Endothelial cell of umbilical vein (primary cell): ENCODE data around the gene TRMO. TPM values are rescaled to one million over a fixed set of nuclear protein-coding genes. Genes with fewer than 3 reads are reported as not detected.

Experiments
- BruUV-seq: library from RNA; stranded (reverse); fragments of 400-500 nt; replicated peaks from 2 replicates; lab custom pipeline; 2021; lab: Mats Ljungman, UMichigan
- CTCF ChIA-PET: fragments of 300-600, 350-600 bp; sonication (Branson Sonifier 250); formaldehyde crosslinking; loops from one replicate; lab custom pipeline; 2021; ENCODE audit warnings: antibody characterized with exemption, inconsistent platforms; lab: Charles Lee
- POLR2A ChIA-PET: fragments of 300-600, 350-600 bp; sonication (Branson Sonifier 250); formaldehyde crosslinking; loops from one replicate; lab custom pipeline; 2021; ENCODE audit warnings: antibody characterized with exemption, inconsistent platforms; lab: Charles Lee
- DNase-seq: peaks from one replicate; pipeline ENCODE4 v3.0.0-alpha.2; 2011; ENCODE audit warnings: low read depth, low spot score
- FAIRE-seq: peaks from 2 replicates; lab custom pipeline; 2011; peaks lifted over from hg19 to GRCh38; lab: Jason Lieb, UNC
- H2AFZ ChIP-seq: 2 replicates; pipeline ENCODE4 v1.6.0; 2012; ENCODE audit warnings: low read depth, low read length, control low read depth, inconsistent platforms
- H3K27ac ChIP-seq: 2 replicates; pipeline ENCODE4 v1.5.1; 2011; ENCODE audit warnings: low read depth, mild to moderate bottlenecking, control low read depth, low read length, moderate library complexity; ENCODE audit not compliant: insufficient read depth
- H3K27me3 ChIP-seq, 2 experiments: 2 replicates each; pipeline versions ENCODE4 v1.6.0 to v1.6.1; 2011; ENCODE audit warnings: low read length in 2 of 2, mixed read lengths in 1 of 2; ENCODE audit not compliant: control insufficient read depth in 2 of 2, insufficient read depth in 2 of 2
- H3K36me3 ChIP-seq, 2 experiments: 2 replicates in 1 of 2; 3 replicates in 1 of 2; pipeline ENCODE4 v1.5.1; 2011; ENCODE audit warnings: low read length in 2 of 2, mild to moderate bottlenecking in 1 of 2, moderate library complexity in 1 of 2; ENCODE audit not compliant: control insufficient read depth in 2 of 2, insufficient read depth in 2 of 2; ENCODE audit errors: extremely low read depth in 1 of 2
- H3K4me1 ChIP-seq: 3 replicates; pipeline ENCODE4 v1.5.1; 2011; ENCODE audit warnings: mild to moderate bottlenecking, low read length; ENCODE audit not compliant: control insufficient read depth, insufficient read depth; ENCODE audit errors: extremely low read depth
- H3K4me2 ChIP-seq: 2 replicates; pipeline ENCODE4 v1.6.1; 2011; ENCODE audit warnings: low read length, control low read depth, mixed read lengths; ENCODE audit not compliant: insufficient read depth
- H3K4me3 ChIP-seq, 3 experiments: fragments of 200-600 bp in 1 of 3; sonication (generic), shearing (Covaris generic) in 1 of 3; replicated peaks in 1 of 3; 2 replicates each; pipeline ENCODE4 v1.5.1; 2011 to 2016; ENCODE audit warnings: control low read depth in 3 of 3, low read length in 3 of 3, mild to moderate bottlenecking in 2 of 3, inconsistent platforms in 1 of 3, low read depth in 1 of 3, moderate library complexity in 1 of 3; ENCODE audit not compliant: insufficient read depth in 1 of 3
- H3K79me2 ChIP-seq: 2 replicates; pipeline ENCODE4 v1.6.0; 2012; ENCODE audit warnings: low read length, inconsistent platforms; ENCODE audit not compliant: control insufficient read depth, insufficient read depth
- H3K9ac ChIP-seq: replicated peaks from 2 replicates; pipeline ENCODE3; 2011; ENCODE audit warnings: low read length, control low read depth; ENCODE audit not compliant: insufficient read depth; ENCODE audit errors: extremely low read depth
- H3K9me1 ChIP-seq: replicated peaks from 3 replicates; pipeline ENCODE4 v1.6.0; 2011; ENCODE audit warnings: mild to moderate bottlenecking, low read length; ENCODE audit not compliant: control insufficient read depth, insufficient read depth; ENCODE audit errors: extremely low read depth
- H3K9me3 ChIP-seq: replicated peaks from 2 replicates; pipeline ENCODE4 v1.5.1; 2012; ENCODE audit warnings: low read length, inconsistent platforms; ENCODE audit not compliant: control insufficient read depth, insufficient read depth
- H4K20me1 ChIP-seq: replicated peaks from 2 replicates; pipeline ENCODE3; 2011; ENCODE audit warnings: mild to moderate bottlenecking, low read length; ENCODE audit not compliant: control insufficient read depth, insufficient read depth; ENCODE audit errors: extremely low read depth
- CTCF ChIP-seq, 2 donors: IDR thresholded peaks; 1 replicate in 1 of 2; 2 replicates in 1 of 2; pipeline ENCODE4 v1.5.1; 2011; ENCODE audit warnings: low read length in 2 of 2, mild to moderate bottlenecking in 2 of 2, moderate library complexity in 2 of 2, control low read depth in 1 of 2, inconsistent platforms in 1 of 2, low read depth in 1 of 2; ENCODE audit not compliant: insufficient read depth in 1 of 2; ENCODE audit errors: extremely low read depth in 1 of 2
- EZH2 ChIP-seq: IDR thresholded peaks from 2 replicates; pipeline ENCODE4 v1.6.1; 2012; ENCODE audit warnings: borderline replicate concordance, low read depth, mild to moderate bottlenecking, moderate library complexity, low read length, inconsistent platforms; ENCODE audit not compliant: severe bottlenecking
- FOS ChIP-seq: IDR thresholded peaks from 2 replicates; pipeline ENCODE4 v1.6.1; 2011; ENCODE audit warnings: mild to moderate bottlenecking, low read length, moderate library complexity, borderline replicate concordance; ENCODE audit not compliant: insufficient read depth
- GATA2 ChIP-seq: IDR thresholded peaks from 2 replicates; pipeline ENCODE4 v1.7.0; 2011; ENCODE audit warnings: low read depth, mild to moderate bottlenecking, moderate library complexity, mixed read lengths, low read length; ENCODE audit not compliant: insufficient read length, insufficient read depth
- JUN ChIP-seq: IDR thresholded peaks from 2 replicates; pipeline ENCODE4 v1.6.1; 2011; ENCODE audit warnings: borderline replicate concordance, low read depth; ENCODE audit not compliant: insufficient read length, insufficient read depth
- MYC ChIP-seq: IDR thresholded peaks from one replicate; pipeline ENCODE4 v1.6.1; 2011; ENCODE audit warnings: mild to moderate bottlenecking, low read depth, low read length
- POLR2A ChIP-seq: IDR thresholded peaks from 2 replicates; pipeline ENCODE4 v1.6.1; 2012; ENCODE audit warnings: low read depth, mild to moderate bottlenecking, control low read depth, low read length
- POLR2AphosphoS5 ChIP-seq: IDR thresholded peaks from 2 replicates; pipeline ENCODE4 v1.6.1; 2012; ENCODE audit warnings: low read depth, mild to moderate bottlenecking, control low read depth, low read length, moderate library complexity; ENCODE audit not compliant: insufficient read depth
- dilution Hi-C: fragments of 300-500 bp; cut with MboI; formaldehyde crosslinking; loops from one replicate; pipeline ENCODE4 v1.15.0; 2019; ENCODE audit warnings: low sequenced_read_pairs; ENCODE audit not compliant: extremely low pct_ligation_motif_present
- intact Hi-C: fragments of 100-400 bp; cut with micrococcal nuclease; formaldehyde crosslinking; loops from one replicate; pipeline ENCODE4 v1.10.0; 2022
- polyA plus RNA-seq, 4 experiments: library from polyadenylated mRNA; depleted of rRNA in 3 of 4; stranded (reverse) in 3 of 4; unstranded in 1 of 4; fragments of >200 nt; gene quantifications; 2 replicates each; pipeline versions ENCODE4 v1.2.1 to v1.2.3, GENCODE V29; 2011 to 2012; ENCODE audit warnings: missing spikeins in 1 of 4
- total RNA-seq: library from RNA; stranded (reverse); gene quantifications from 2 replicates; pipeline ENCODE4 v1.2.3, GENCODE V29; 2021
- TF ChIP-seq, protein P1 (sequence below): IDR thresholded peaks from 2 replicates; pipeline ENCODE4 v1.6.1; 2011; ENCODE audit not compliant: insufficient read depth, insufficient read length

Gene TRMO
- total and polyA plus RNA-seq, 2 donors (not counting 3 experiments of a cell fraction or from before 2014, with no cell fraction given), result 10.1 to 11.9 TPM

GRCh38 chr9:97923529-97924108 is 1.3 kb upstream of the TRMO start:
- no peak overlapping the region for H3K9ac ChIP-seq
- H3K4me2 ChIP-seq, result peak overlapping the region; percentile 87
- peak; percentile 23 for TF ChIP-seq FOS
- no peak for TF ChIP-seq POLR2A
- peak; percentile 61 to 62 for TF ChIP-seq CTCF (IDR thresholded peaks at IDR 0.05; ENCODE audit: extremely low read depth in 1 of 2, insufficient read depth in 1 of 2, low read depth in 1 of 2, low read length in 2 of 2)
- H3K9me1 ChIP-seq, result no peaks in the 10 kb centered on the region
- peaks cover 11% of the 10 kb centered on the region for H3K4me1 ChIP-seq
- no peak overlapping the region for H2AFZ ChIP-seq
- BruUV-seq, result no TSS peak
- FAIRE-seq, result peak; percentile 50
- H3K9me3 ChIP-seq, result no peaks in the 10 kb centered on the region
- dilution Hi-C loops, result no loop called here
- H3K27ac ChIP-seq, result no peak overlapping the region
- POLR2A ChIA-PET, result no interaction called here
- intact Hi-C loops, result loop anchor here (1.0 to 5.0 kb wide), 15 partner anchors 31 to 867 kb away; partner anchors contain the start of genes ANP32B, CORO2A, NCBP1 and TBC1D2
- CTCF ChIA-PET, result interaction anchor here (0.9 to 5.5 kb wide), 13 partner anchors 18 to 852 kb away, joined by 3 to 32 read pairs (median 5); partner anchors contain the start of genes ANP32B and NANS
- H3K36me3 ChIP-seq, result no peaks in the 10 kb centered on the region
- DNase-seq, result peak; percentile 86
- H3K27me3 ChIP-seq, result peaks cover 8 to 29% of the 10 kb centered on the region in 2 experiments
- no peaks in the 10 kb centered on the region for H4K20me1 ChIP-seq
- H3K79me2 ChIP-seq, result no peaks in the 10 kb centered on the region
- H3K4me3 ChIP-seq, result peak overlapping the region in 2 of 3 experiments; percentile 9 to 37

GRCh38 chr9:97919217-97919813 is 3.0 kb downstream of the TRMO start:
- H3K9ac ChIP-seq, result no peak overlapping the region
- peaks cover 11% of the 10 kb centered on the region for H3K4me1 ChIP-seq
- H3K9me1 ChIP-seq, result no peaks in the 10 kb centered on the region
- BruUV-seq, result no TSS peak
- ChIA-PET POLR2A (no interaction called here), CTCF (interaction anchor here (1.4 to 1.6 kb wide), 3 partner anchors 29 to 345 kb away, joined by 3 to 4 read pairs (median 4); no protein-coding TSS in a partner anchor)
- no peaks in the 10 kb centered on the region for H4K20me1 ChIP-seq
- intact Hi-C loops (no loop called here), dilution Hi-C loops (no loop called here)
- no peak overlapping the region for H3K27ac ChIP-seq
- H3K27me3 ChIP-seq, result no peaks in the 10 kb centered on the region
- no peak overlapping the region for H2AFZ ChIP-seq
- no peak overlapping the region for H3K4me2 ChIP-seq
- TF ChIP-seq, protein P1, sequence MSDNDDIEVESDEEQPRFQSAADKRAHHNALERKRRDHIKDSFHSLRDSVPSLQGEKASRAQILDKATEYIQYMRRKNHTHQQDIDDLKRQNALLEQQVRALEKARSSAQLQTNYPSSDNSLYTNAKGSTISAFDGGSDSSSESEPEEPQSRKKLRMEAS, result no peak
- TF ChIP-seq FOS (no peak), POLR2AphosphoS5 (no peak), GATA2 (no peak), EZH2 (no peak), MYC (no peak), POLR2A (no peak), JUN (no peak), CTCF (IDR thresholded peaks at IDR 0.05; ENCODE audit: extremely low read depth in 1 of 2, insufficient read depth in 1 of 2, low read depth in 1 of 2, low read length in 2 of 2) (no peak)
- H3K9me3 ChIP-seq, result no peaks in the 10 kb centered on the region
- FAIRE-seq, result no peak
- no peak for DNase-seq
- H3K4me3 ChIP-seq, result no peak overlapping the region
- H3K79me2 ChIP-seq, result no peaks in the 10 kb centered on the region
- H3K36me3 ChIP-seq, result no peaks in the 10 kb centered on the region
